GM21526 (cell line): Measurements from ENCODE around the gene HSFX4.
"Not testable (repeated sequence)": the region's sequence is repeated elsewhere in the genome, so short reads cannot be mapped to it uniquely, and the experiment has no call there.

Experiments
- ATAC-seq: cut with Tn5 transposase; IDR thresholded peaks from one replicate; pipeline ENCODE4 v1.9.1; 2021; ENCODE audit warnings: moderate library complexity; ENCODE audit not compliant: unreplicated experiment, low FRiP score

Gene HSFX4

GRCh38 chrX:149929400-149929799 is at the start of gene HSFX4:
Gene HSFX4, plus strand, starts transcription at chrX:149929573. Its CDS starts 72 bp downstream, at chrX:149929645.
- not testable (repeated sequence) for ATAC-seq

GRCh38 chrX:149881081-149881711 is 48.2 kb upstream of the HSFX4 start, which contains the start of gene MAGEA8:
Gene MAGEA8, plus strand, starts transcription at chrX:149881183. Its CDS starts 3,090 bp downstream, at chrX:149884273.
- ATAC-seq: no peak

GRCh38 chrX:149890828-149891227 is 38.5 kb upstream of the HSFX4 start:
- ATAC-seq: not testable (repeated sequence)

GRCh38 chrX:149898554-149898953 is 30.8 kb upstream of the HSFX4 start:
- ATAC-seq: no peak

GRCh38 chrX:149903889-149904748 is 25.3 kb upstream of the HSFX4 start:
- peak; percentile 85 for ATAC-seq

GRCh38 chrX:149908308-149908707 is 21.1 kb upstream of the HSFX4 start:
- peak; percentile 51 for ATAC-seq

GRCh38 chrX:149908727-149909126 is 20.6 kb upstream of the HSFX4 start:
- no peak for ATAC-seq

- no peak for ATAC-seq
These were observed 19.8 kb upstream of the HSFX4 start for GRCh38 chrX:149909324-149910177.

- no peak for ATAC-seq
These were observed 19.1 kb upstream of the HSFX4 start for GRCh38 chrX:149910178-149910695.

- peak; percentile 73 for ATAC-seq
These were observed 12.5 kb upstream of the HSFX4 start for GRCh38 chrX:149916745-149917392.

- ATAC-seq: not testable (repeated sequence)
These were observed 5.5 kb upstream of the HSFX4 start for GRCh38 chrX:149923836-149924235.

- ATAC-seq: not testable (repeated sequence)
These were observed 4.9 kb upstream of the HSFX4 start for GRCh38 chrX:149924434-149924833.

- ATAC-seq: not testable (repeated sequence)
These were observed 2.0 kb upstream of the HSFX4 start for GRCh38 chrX:149927245-149927963.

GRCh38 chrX:149927964-149928258 is 1.5 kb upstream of the HSFX4 start:
- ATAC-seq: not testable (repeated sequence)

- ATAC-seq: not testable (repeated sequence)
These were observed 738 bp upstream of the HSFX4 start for GRCh38 chrX:149928635-149929034.

GRCh38 chrX:149931355-149931754 is 2.0 kb downstream of the HSFX4 start:
- ATAC-seq: not testable (repeated sequence)

GRCh38 chrX:149932150-149932549 is 2.8 kb downstream of the HSFX4 start:
- ATAC-seq: not testable (repeated sequence)

- ATAC-seq: not testable (repeated sequence)
These were observed 3.6 kb downstream of the HSFX4 start for GRCh38 chrX:149932970-149933369.

GRCh38 chrX:149933547-149933946 is 4.2 kb downstream of the HSFX4 start:
- ATAC-seq: not testable (repeated sequence)
